Spleen (tissue), 7 donors: Measurements from ENCODE around the gene KIF21B.

Experiments
- POLR2A ChIP-seq, 3 donors: fragments of 450-650 bp; IDR thresholded peaks; one replicate each; pipeline ENCODE4 v1.5.1; 2017; ENCODE audit warnings: antibody characterized with exemption in 3 of 3, mild to moderate bottlenecking in 1 of 3
- POLR2AphosphoS5 ChIP-seq, 3 donors: sonication (generic); formaldehyde crosslinking; IDR thresholded peaks; one replicate each; pipeline ENCODE4 v1.5.1; 2017; ENCODE audit warnings: antibody characterized with exemption in 3 of 3
- TF ChIP-seq, protein P1 (sequence below), 11 experiments: fragments of 200-600 bp in 7 of 11; fragments of 450-650 bp in 4 of 11; sonication (generic) in 4 of 11; IDR thresholded peaks in 8 of 11; conservative IDR thresholded peaks in 3 of 11; 1 replicate in 7 of 11; 2 replicates in 4 of 11; pipeline versions ENCODE4 v1.4.0 to v1.8.0; 2016 to 2021; ENCODE audit warnings: antibody characterized with exemption in 11 of 11, inconsistent platforms in 4 of 11, mild to moderate bottlenecking in 1 of 11
- donor health status: DM: no; HTN: no; CAD: no; lungs with moderate emphysema.
- donor health status: DM: no; HTN: no; CAD: no.
- donor health status: DM: no; HTN: no; CAD: no.

DNA sequence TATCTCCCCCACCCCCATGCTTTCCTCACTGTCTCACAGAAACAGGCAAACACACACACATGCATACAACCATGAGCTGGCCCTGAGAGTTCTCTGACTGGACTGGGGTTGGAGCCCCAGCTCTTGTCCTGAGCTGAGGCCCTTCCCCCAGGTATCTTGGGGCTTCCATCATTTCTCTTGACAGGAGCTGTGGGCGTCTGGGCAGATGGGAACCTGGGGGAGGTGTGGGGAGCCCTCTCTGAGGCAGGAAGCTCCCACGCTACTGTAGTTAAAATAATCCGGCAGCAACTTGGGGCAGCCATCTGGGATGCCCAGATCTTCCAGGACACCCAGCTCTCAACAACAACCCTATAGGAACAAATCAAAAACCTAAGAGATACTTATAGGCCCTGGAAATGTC, 2.7 kb upstream of the KIF21B start:
- TF ChIP-seq, protein P1, sequence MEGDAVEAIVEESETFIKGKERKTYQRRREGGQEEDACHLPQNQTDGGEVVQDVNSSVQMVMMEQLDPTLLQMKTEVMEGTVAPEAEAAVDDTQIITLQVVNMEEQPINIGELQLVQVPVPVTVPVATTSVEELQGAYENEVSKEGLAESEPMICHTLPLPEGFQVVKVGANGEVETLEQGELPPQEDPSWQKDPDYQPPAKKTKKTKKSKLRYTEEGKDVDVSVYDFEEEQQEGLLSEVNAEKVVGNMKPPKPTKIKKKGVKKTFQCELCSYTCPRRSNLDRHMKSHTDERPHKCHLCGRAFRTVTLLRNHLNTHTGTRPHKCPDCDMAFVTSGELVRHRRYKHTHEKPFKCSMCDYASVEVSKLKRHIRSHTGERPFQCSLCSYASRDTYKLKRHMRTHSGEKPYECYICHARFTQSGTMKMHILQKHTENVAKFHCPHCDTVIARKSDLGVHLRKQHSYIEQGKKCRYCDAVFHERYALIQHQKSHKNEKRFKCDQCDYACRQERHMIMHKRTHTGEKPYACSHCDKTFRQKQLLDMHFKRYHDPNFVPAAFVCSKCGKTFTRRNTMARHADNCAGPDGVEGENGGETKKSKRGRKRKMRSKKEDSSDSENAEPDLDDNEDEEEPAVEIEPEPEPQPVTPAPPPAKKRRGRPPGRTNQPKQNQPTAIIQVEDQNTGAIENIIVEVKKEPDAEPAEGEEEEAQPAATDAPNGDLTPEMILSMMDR (IDR thresholded peaks at IDR 0.05 in 8 of 11, conservative IDR thresholded peaks at IDR 0.05 in 3 of 11), result no peak
- TF ChIP-seq POLR2A (IDR thresholded peaks at IDR 0.05), result no peak
- TF ChIP-seq POLR2AphosphoS5 (IDR thresholded peaks at IDR 0.05), result no peak
